GM18517 (cell line): ENCODE data around the gene DSCAML1.
"Not testable (repeated sequence)": the region's sequence is repeated elsewhere in the genome, so short reads cannot be mapped to it uniquely, and the experiment has no call there.

Source experiments
- ATAC-seq: cut with Tn5 transposase; IDR thresholded peaks from one replicate; pipeline ENCODE4 v1.9.1; 2021; ENCODE audit warnings: mild to moderate bottlenecking, moderate library complexity; ENCODE audit not compliant: unreplicated experiment

The DSCAML1 gene

GRCh38 chr11:117819096-117820040 lies 22.4 kb upstream of the DSCAML1 start:
- ATAC-seq: no peak

- peak; percentile 18 for ATAC-seq
Observed at GRCh38 chr11:117818041-117818873, 21.2 kb upstream of the DSCAML1 start.

GRCh38 chr11:117817368-117818040 lies 20.5 kb upstream of the DSCAML1 start:
- ATAC-seq: peak; percentile 37

- no peak for ATAC-seq
Observed at GRCh38 chr11:117816846-117817367, 19.9 kb upstream of the DSCAML1 start.

- ATAC-seq: no peak
Observed at GRCh38 chr11:117816151-117816741, 19.2 kb upstream of the DSCAML1 start.

- peak; percentile 59 for ATAC-seq
Observed at GRCh38 chr11:117815262-117815803, 18.3 kb upstream of the DSCAML1 start.

- ATAC-seq: peak; percentile 49
Observed at GRCh38 chr11:117814766-117815261, 17.8 kb upstream of the DSCAML1 start.

- ATAC-seq: no peak
Observed at GRCh38 chr11:117814204-117814765, 17.3 kb upstream of the DSCAML1 start.

GRCh38 chr11:117810056-117810451 lies 13.0 kb upstream of the DSCAML1 start:
- ATAC-seq: not testable (repeated sequence)

- ATAC-seq: no peak
Observed at GRCh38 chr11:117809236-117810055, 12.4 kb upstream of the DSCAML1 start.

- ATAC-seq: no peak
Observed at GRCh38 chr11:117808784-117809183, 11.8 kb upstream of the DSCAML1 start.

- ATAC-seq: no peak
Observed at GRCh38 chr11:117807482-117808327, 10.7 kb upstream of the DSCAML1 start.

GRCh38 chr11:117806846-117807245 lies 9.8 kb upstream of the DSCAML1 start:
- ATAC-seq: no peak

GRCh38 chr11:117805045-117805444 lies 8.0 kb upstream of the DSCAML1 start:
- ATAC-seq: no peak

GRCh38 chr11:117803896-117804295 lies 6.9 kb upstream of the DSCAML1 start:
- no peak for ATAC-seq

GRCh38 chr11:117799634-117800033 lies 2.6 kb upstream of the DSCAML1 start:
- no peak for ATAC-seq

- no peak for ATAC-seq
Observed at GRCh38 chr11:117796456-117796871, 552 bp downstream of the DSCAML1 start.
